Measurements from ENCODE around the gene C2orf81. TPM values are rescaled to one million over a fixed set of nuclear protein-coding genes. Genes with fewer than 3 reads are reported as not detected.

The C2orf81 gene
- total RNA-seq, 1 donor: 0.72 TPM

- Histone ChIP-seq H3K79me2 (ENCODE audit: insufficient read depth, low read length) (peaks cover 76% of the 10 kb centered on the region), H3K4me2 (ENCODE audit: insufficient read depth, low read length) (no peak overlapping the region), H3K9me3 (ENCODE audit: low read depth, low read length) (no peaks in the 10 kb centered on the region), H2AFZ (ENCODE audit: low read length) (no peak overlapping the region), H4K20me1 (ENCODE audit: insufficient read depth, low read length) (peaks cover 36% of the 10 kb centered on the region), H3K4me3 (ENCODE audit: insufficient read depth, low read length) (no peak overlapping the region), H3K4me1 (ENCODE audit: insufficient read depth, low read length) (peaks cover 13% of the 10 kb centered on the region), H3K36me3 (ENCODE audit: insufficient read depth, low read length) (peaks cover 53% of the 10 kb centered on the region), H3K27ac (ENCODE audit: low read depth, low read length) (no peak overlapping the region), H3K27me3 (ENCODE audit: insufficient read depth, low read length) (no peaks in the 10 kb centered on the region)
- DNase-seq (ENCODE audit: insufficient read length, low spot score, missing footprints): peak; percentile 93
- TF ChIP-seq, protein P1, sequence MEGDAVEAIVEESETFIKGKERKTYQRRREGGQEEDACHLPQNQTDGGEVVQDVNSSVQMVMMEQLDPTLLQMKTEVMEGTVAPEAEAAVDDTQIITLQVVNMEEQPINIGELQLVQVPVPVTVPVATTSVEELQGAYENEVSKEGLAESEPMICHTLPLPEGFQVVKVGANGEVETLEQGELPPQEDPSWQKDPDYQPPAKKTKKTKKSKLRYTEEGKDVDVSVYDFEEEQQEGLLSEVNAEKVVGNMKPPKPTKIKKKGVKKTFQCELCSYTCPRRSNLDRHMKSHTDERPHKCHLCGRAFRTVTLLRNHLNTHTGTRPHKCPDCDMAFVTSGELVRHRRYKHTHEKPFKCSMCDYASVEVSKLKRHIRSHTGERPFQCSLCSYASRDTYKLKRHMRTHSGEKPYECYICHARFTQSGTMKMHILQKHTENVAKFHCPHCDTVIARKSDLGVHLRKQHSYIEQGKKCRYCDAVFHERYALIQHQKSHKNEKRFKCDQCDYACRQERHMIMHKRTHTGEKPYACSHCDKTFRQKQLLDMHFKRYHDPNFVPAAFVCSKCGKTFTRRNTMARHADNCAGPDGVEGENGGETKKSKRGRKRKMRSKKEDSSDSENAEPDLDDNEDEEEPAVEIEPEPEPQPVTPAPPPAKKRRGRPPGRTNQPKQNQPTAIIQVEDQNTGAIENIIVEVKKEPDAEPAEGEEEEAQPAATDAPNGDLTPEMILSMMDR (IDR thresholded peaks at IDR 0.05; ENCODE audit: extremely low read depth, low read depth, low read length): no peak
These were observed 46.8 kb downstream of the C2orf81 start for GRCh38 chr2:74374509-74375205.

DNA sequence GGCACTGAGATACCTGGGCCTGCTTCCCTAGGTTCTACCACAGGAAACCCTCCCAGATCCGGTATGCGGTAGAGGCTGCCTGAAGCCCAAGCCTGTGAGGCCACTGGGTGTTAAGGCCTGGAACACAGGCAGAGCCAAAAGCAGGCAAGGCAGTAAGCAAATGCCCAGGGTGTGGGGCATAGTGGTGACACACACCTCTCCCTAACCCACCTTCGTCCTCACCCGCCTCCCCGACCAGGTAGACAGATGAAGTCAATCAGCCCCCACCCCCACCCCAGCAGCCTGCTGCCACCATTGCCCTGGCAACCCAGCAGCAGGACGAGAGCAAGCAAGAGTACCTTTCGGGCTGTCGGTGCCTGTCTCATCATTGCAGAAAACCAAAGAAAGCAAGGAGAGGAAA, 47.4 kb downstream of the C2orf81 start:
- Histone ChIP-seq H3K9me3 (ENCODE audit: low read depth, low read length) (no peaks in the 10 kb centered on the region), H3K4me2 (ENCODE audit: insufficient read depth, low read length) (no peak overlapping the region), H4K20me1 (ENCODE audit: insufficient read depth, low read length) (peaks cover 32% of the 10 kb centered on the region), H3K27ac (ENCODE audit: low read depth, low read length) (no peak overlapping the region), H3K27me3 (ENCODE audit: insufficient read depth, low read length) (no peaks in the 10 kb centered on the region), H3K4me1 (ENCODE audit: insufficient read depth, low read length) (peaks cover 6% of the 10 kb centered on the region), H3K79me2 (ENCODE audit: insufficient read depth, low read length) (peaks cover 69% of the 10 kb centered on the region), H3K4me3 (ENCODE audit: insufficient read depth, low read length) (no peak overlapping the region), H2AFZ (ENCODE audit: low read length) (no peak overlapping the region), H3K36me3 (ENCODE audit: insufficient read depth, low read length) (peaks cover 58% of the 10 kb centered on the region)
- peak; percentile 47 for DNase-seq (ENCODE audit: insufficient read length, low spot score, missing footprints)
- TF ChIP-seq, protein P1 (IDR thresholded peaks at IDR 0.05; ENCODE audit: extremely low read depth, low read depth, low read length): no peak

DNA sequence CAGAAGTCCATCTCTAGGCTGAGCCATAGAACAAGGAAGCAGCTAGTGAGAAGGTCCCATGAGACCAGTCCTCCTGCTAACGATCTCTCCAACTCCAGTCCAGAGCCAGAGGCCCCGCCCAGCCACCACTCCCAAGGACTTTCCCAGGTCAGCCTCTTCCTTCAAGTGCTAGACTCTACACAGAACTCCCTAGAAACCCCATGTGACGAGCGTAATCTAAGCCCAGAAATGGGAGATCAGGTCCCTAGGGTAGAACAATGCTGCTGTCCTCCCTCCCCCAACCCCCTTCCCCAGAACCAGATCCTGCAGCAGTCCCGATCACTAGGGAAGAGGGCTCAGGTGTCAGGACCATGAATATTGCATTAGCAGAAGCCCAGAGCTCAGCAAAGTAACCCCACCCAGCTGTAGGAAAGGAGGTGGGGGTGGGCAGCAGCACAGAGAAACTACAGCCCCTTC, 48.2 kb downstream of the C2orf81 start:
- TF ChIP-seq, protein P1 (IDR thresholded peaks at IDR 0.05; ENCODE audit: extremely low read depth, low read depth, low read length): no peak

DNA sequence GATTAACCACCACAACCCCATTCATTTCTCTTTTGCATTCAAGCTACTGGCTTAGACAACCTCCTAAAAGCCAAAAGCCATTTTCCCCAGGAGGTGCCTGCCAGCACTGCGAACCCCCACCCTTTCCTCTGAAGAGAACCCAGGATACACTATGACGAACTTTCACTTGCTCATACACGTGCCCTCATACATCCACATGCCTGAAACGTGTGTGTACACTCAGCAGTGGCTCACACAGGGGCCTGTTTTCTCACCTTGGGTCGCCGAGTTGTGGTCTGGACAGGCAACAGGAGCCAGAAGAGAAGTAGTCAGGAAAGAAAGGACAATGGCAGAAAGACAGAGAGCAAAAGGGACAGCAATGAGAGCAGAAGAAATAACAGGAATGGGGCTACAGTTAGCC, 48.7 kb downstream of the C2orf81 start:
- H3K79me2 ChIP-seq (ENCODE audit: insufficient read depth, low read length): peaks cover 57% of the 10 kb centered on the region
- H2AFZ ChIP-seq (ENCODE audit: low read length): no peak overlapping the region
- peak; percentile 45 for DNase-seq (ENCODE audit: insufficient read length, low spot score, missing footprints)
- no peaks in the 10 kb centered on the region for H3K9me3 ChIP-seq (ENCODE audit: low read depth, low read length)
- H3K4me2 ChIP-seq (ENCODE audit: insufficient read depth, low read length): no peak overlapping the region
- H3K27ac ChIP-seq (ENCODE audit: low read depth, low read length): peak overlapping the region; percentile 17
- no peaks in the 10 kb centered on the region for H3K27me3 ChIP-seq (ENCODE audit: insufficient read depth, low read length)
- H4K20me1 ChIP-seq (ENCODE audit: insufficient read depth, low read length): peaks cover 27% of the 10 kb centered on the region
- no peak overlapping the region for H3K4me3 ChIP-seq (ENCODE audit: insufficient read depth, low read length)
- H3K4me1 ChIP-seq (ENCODE audit: insufficient read depth, low read length): peaks cover 6% of the 10 kb centered on the region
- TF ChIP-seq, protein P1 (IDR thresholded peaks at IDR 0.05; ENCODE audit: extremely low read depth, low read depth, low read length): no peak
- peaks cover 65% of the 10 kb centered on the region for H3K36me3 ChIP-seq (ENCODE audit: insufficient read depth, low read length)

More for the DNA sequence above, 48.2 kb downstream of the C2orf81 start:
- no peak overlapping the region for H3K4me3 ChIP-seq (ENCODE audit: insufficient read depth, low read length)
- no peak overlapping the region for H3K27ac ChIP-seq (ENCODE audit: low read depth, low read length)
- peaks cover 65% of the 10 kb centered on the region for H3K36me3 ChIP-seq (ENCODE audit: insufficient read depth, low read length)
- H3K79me2 ChIP-seq (ENCODE audit: insufficient read depth, low read length): peaks cover 62% of the 10 kb centered on the region
- H3K27me3 ChIP-seq (ENCODE audit: insufficient read depth, low read length): no peaks in the 10 kb centered on the region
- no peak overlapping the region for H2AFZ ChIP-seq (ENCODE audit: low read length)
- peaks cover 32% of the 10 kb centered on the region for H4K20me1 ChIP-seq (ENCODE audit: insufficient read depth, low read length)
- H3K9me3 ChIP-seq (ENCODE audit: low read depth, low read length): no peaks in the 10 kb centered on the region
- no peak overlapping the region for H3K4me2 ChIP-seq (ENCODE audit: insufficient read depth, low read length)
- DNase-seq (ENCODE audit: insufficient read length, low spot score, missing footprints): peak; percentile 90
- peaks cover 6% of the 10 kb centered on the region for H3K4me1 ChIP-seq (ENCODE audit: insufficient read depth, low read length)
